Measurements from ENCODE around the gene WDR54.

Gene WDR54, protein sequence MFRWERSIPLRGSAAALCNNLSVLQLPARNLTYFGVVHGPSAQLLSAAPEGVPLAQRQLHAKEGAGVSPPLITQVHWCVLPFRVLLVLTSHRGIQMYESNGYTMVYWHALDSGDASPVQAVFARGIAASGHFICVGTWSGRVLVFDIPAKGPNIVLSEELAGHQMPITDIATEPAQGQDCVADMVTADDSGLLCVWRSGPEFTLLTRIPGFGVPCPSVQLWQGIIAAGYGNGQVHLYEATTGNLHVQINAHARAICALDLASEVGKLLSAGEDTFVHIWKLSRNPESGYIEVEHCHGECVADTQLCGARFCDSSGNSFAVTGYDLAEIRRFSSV

DNA sequence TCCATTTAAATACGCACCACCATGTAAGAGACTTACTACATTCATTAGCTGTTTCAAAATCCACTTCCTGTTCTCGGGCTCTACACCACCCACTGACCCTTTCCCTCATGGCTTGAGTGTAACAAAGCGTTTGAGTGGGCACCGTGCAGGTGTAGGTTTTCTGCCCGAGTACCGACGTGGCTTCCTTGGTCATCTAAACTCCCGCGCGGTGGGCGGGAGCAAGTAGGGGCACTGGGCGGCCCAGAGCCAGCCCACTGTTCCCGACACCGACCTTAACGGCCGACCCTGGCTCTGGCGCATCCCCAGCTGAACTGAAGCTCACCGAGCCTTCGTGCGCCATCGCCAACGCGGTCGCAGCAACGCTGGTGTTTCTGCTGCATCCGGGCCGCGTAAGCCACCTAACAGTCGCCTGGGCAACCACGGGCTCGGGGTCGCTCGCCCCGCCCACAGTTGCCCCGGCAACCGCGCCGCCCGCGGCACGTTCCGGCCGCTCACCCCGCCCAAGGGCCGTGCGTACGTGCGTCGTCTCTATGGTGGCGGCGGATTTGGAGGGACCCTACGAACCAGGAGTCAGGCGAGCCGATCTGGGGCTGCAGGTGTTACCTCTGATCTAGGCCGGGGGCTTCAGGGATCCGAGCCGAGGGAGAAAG is at the start of gene WDR54, which contains the start of gene C2orf81:
Gene WDR54 (plus strand): TSS at position 510 of the 650 bp plus-strand sequence. CDS start 424 bp downstream, outside the sequence.
Gene C2orf81 (minus strand): TSS at position 399 of the 650 bp plus-strand sequence. CDS start 59 bp downstream, at position 340.
- Histone ChIP-seq H2AFZ (ENCODE audit: low read depth) (peak within 1 kb of the TSS; percentile 87), H3K27ac (peak within 1 kb of the TSS; percentile 70), H3K4me2 (peak within 1 kb of the TSS; percentile 81), H3K36me3 (ENCODE audit: insufficient read depth) (no peaks in the 10 kb centered on the region), H3K79me2 (ENCODE audit: insufficient read depth, low read depth) (no peaks in the 10 kb centered on the region), H3K27me3 (ENCODE audit: insufficient read depth, low read depth) (no peaks in the 10 kb centered on the region), H3K4me3 (IDR thresholded peaks at IDR 0.05; ENCODE audit: insufficient read depth, low read depth, low read length) (peak within 1 kb of the TSS; percentile 51), H3K4me1 (ENCODE audit: low read depth, poor library complexity, severe bottlenecking) (peaks cover 14% of the 10 kb centered on the region), H4K20me1 (ENCODE audit: insufficient read depth) (no peaks in the 10 kb centered on the region), H3K9ac (peak within 1 kb of the TSS; percentile 71)
- TF ChIP-seq, protein P1, sequence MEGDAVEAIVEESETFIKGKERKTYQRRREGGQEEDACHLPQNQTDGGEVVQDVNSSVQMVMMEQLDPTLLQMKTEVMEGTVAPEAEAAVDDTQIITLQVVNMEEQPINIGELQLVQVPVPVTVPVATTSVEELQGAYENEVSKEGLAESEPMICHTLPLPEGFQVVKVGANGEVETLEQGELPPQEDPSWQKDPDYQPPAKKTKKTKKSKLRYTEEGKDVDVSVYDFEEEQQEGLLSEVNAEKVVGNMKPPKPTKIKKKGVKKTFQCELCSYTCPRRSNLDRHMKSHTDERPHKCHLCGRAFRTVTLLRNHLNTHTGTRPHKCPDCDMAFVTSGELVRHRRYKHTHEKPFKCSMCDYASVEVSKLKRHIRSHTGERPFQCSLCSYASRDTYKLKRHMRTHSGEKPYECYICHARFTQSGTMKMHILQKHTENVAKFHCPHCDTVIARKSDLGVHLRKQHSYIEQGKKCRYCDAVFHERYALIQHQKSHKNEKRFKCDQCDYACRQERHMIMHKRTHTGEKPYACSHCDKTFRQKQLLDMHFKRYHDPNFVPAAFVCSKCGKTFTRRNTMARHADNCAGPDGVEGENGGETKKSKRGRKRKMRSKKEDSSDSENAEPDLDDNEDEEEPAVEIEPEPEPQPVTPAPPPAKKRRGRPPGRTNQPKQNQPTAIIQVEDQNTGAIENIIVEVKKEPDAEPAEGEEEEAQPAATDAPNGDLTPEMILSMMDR (conservative IDR thresholded peaks at IDR 0.05; ENCODE audit: low read depth, low read length) = no peak

DNA sequence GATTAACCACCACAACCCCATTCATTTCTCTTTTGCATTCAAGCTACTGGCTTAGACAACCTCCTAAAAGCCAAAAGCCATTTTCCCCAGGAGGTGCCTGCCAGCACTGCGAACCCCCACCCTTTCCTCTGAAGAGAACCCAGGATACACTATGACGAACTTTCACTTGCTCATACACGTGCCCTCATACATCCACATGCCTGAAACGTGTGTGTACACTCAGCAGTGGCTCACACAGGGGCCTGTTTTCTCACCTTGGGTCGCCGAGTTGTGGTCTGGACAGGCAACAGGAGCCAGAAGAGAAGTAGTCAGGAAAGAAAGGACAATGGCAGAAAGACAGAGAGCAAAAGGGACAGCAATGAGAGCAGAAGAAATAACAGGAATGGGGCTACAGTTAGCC is 48.9 kb upstream of the WDR54 start:
- no peak overlapping the region for H3K4me2 ChIP-seq
- TF ChIP-seq, protein P1 (conservative IDR thresholded peaks at IDR 0.05; ENCODE audit: low read depth, low read length) = no peak
- H3K9ac ChIP-seq = no peak overlapping the region
- H3K4me3 ChIP-seq (IDR thresholded peaks at IDR 0.05; ENCODE audit: insufficient read depth, low read depth, low read length) = no peak overlapping the region
- H2AFZ ChIP-seq (ENCODE audit: low read depth) = no peak overlapping the region
- H3K27ac ChIP-seq = no peak overlapping the region
- no peaks in the 10 kb centered on the region for H3K4me1 ChIP-seq (ENCODE audit: low read depth, poor library complexity, severe bottlenecking)
- H3K79me2 ChIP-seq (ENCODE audit: insufficient read depth, low read depth) = no peaks in the 10 kb centered on the region
- no peaks in the 10 kb centered on the region for H3K27me3 ChIP-seq (ENCODE audit: insufficient read depth, low read depth)
- H4K20me1 ChIP-seq (ENCODE audit: insufficient read depth) = no peaks in the 10 kb centered on the region
- H3K36me3 ChIP-seq (ENCODE audit: insufficient read depth) = peaks cover 6% of the 10 kb centered on the region; the same call in 1 of the 2 replicates

- no peak overlapping the region for H2AFZ ChIP-seq (ENCODE audit: low read depth)
- H3K9ac ChIP-seq = no peak overlapping the region
- H3K79me2 ChIP-seq (ENCODE audit: insufficient read depth, low read depth) = no peaks in the 10 kb centered on the region
- no peak overlapping the region for H3K4me3 ChIP-seq (IDR thresholded peaks at IDR 0.05; ENCODE audit: insufficient read depth, low read depth, low read length)
- peaks cover 10% of the 10 kb centered on the region; the same call in 1 of the 2 replicates for H3K36me3 ChIP-seq (ENCODE audit: insufficient read depth)
- H3K27ac ChIP-seq = no peak overlapping the region
- no peaks in the 10 kb centered on the region for H3K27me3 ChIP-seq (ENCODE audit: insufficient read depth, low read depth)
- H3K4me2 ChIP-seq = no peak overlapping the region
- TF ChIP-seq, protein P1 (conservative IDR thresholded peaks at IDR 0.05; ENCODE audit: low read depth, low read length) = no peak
- no peaks in the 10 kb centered on the region for H3K4me1 ChIP-seq (ENCODE audit: low read depth, poor library complexity, severe bottlenecking)
- H4K20me1 ChIP-seq (ENCODE audit: insufficient read depth) = no peaks in the 10 kb centered on the region
Observed at GRCh38 chr2:74373221-74373676, 48.3 kb upstream of the WDR54 start.

GRCh38 chr2:74373985-74374384 is 47.5 kb upstream of the WDR54 start:
- no peak overlapping the region for H2AFZ ChIP-seq (ENCODE audit: low read depth)
- no peak overlapping the region for H3K4me2 ChIP-seq
- no peak overlapping the region for H3K27ac ChIP-seq
- H3K4me1 ChIP-seq (ENCODE audit: low read depth, poor library complexity, severe bottlenecking) = no peaks in the 10 kb centered on the region
- no peak overlapping the region for H3K9ac ChIP-seq
- no peaks in the 10 kb centered on the region for H3K27me3 ChIP-seq (ENCODE audit: insufficient read depth, low read depth)
- H4K20me1 ChIP-seq (ENCODE audit: insufficient read depth) = no peaks in the 10 kb centered on the region
- no peaks in the 10 kb centered on the region for H3K79me2 ChIP-seq (ENCODE audit: insufficient read depth, low read depth)
- H3K36me3 ChIP-seq (ENCODE audit: insufficient read depth) = peaks cover 10% of the 10 kb centered on the region; the same call in 1 of the 2 replicates
- TF ChIP-seq, protein P1 (conservative IDR thresholded peaks at IDR 0.05; ENCODE audit: low read depth, low read length) = no peak
- H3K4me3 ChIP-seq (IDR thresholded peaks at IDR 0.05; ENCODE audit: insufficient read depth, low read depth, low read length) = no peak overlapping the region
